HuH-7 (cell line): ENCODE measurements around the gene EIF4G1.
"Not testable (repeated sequence)": the region's sequence is repeated elsewhere in the genome, so short reads cannot be mapped to it uniquely, and the experiment has no call there.

Experiments
- DNase-seq: peaks from one replicate; pipeline ENCODE4 v3.0.0; 2011; ENCODE audit warnings: low spot score

The EIF4G1 gene

GRCh38 chr3:184335661-184336546 is 21.5 kb downstream of the EIF4G1 start:
- DNase-seq: peak; percentile 86

GRCh38 chr3:184336547-184337398 is 22.4 kb downstream of the EIF4G1 start:
- peak; percentile 79 for DNase-seq

- DNase-seq: no peak
These were observed 23.0 kb downstream of the EIF4G1 start, which contains the start of gene FAM131A for GRCh38 chr3:184337399-184337714. Gene FAM131A (plus strand): TSS chr3:184337600. CDS start chr3:184337631, 31 bp downstream.

- DNase-seq: no peak
These were observed 23.6 kb downstream of the EIF4G1 start for GRCh38 chr3:184337981-184338380.

DNA sequence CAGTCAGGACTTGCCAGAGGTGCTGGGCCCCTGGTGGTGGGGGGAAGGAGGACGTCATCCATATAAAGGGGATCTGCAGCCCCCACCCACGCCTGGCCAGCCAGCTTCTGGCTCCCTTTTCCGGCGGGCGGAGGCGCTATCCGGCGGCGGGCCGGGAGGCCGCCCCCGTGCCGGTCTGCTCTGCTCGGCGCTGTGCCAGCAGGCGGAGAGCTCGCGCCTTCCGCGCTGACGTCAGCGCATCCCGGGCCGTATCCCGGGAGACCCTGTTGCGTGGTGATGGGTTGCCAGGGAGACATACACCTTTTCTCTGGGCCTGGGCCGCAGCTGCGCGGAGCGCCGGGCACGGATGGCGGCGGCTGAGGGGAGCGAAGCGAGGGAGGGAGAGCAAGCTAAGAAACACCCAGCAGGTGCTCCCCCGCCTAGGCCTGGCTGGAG is 24.1 kb downstream of the EIF4G1 start:
- DNase-seq: no peak

GRCh38 chr3:184339001-184339400 is 24.6 kb downstream of the EIF4G1 start:
- no peak for DNase-seq

- DNase-seq: not testable (repeated sequence)
These were observed 25.2 kb downstream of the EIF4G1 start for GRCh38 chr3:184339451-184340135.

GRCh38 chr3:184341925-184342324 is 27.5 kb downstream of the EIF4G1 start:
- DNase-seq: no peak

DNA sequence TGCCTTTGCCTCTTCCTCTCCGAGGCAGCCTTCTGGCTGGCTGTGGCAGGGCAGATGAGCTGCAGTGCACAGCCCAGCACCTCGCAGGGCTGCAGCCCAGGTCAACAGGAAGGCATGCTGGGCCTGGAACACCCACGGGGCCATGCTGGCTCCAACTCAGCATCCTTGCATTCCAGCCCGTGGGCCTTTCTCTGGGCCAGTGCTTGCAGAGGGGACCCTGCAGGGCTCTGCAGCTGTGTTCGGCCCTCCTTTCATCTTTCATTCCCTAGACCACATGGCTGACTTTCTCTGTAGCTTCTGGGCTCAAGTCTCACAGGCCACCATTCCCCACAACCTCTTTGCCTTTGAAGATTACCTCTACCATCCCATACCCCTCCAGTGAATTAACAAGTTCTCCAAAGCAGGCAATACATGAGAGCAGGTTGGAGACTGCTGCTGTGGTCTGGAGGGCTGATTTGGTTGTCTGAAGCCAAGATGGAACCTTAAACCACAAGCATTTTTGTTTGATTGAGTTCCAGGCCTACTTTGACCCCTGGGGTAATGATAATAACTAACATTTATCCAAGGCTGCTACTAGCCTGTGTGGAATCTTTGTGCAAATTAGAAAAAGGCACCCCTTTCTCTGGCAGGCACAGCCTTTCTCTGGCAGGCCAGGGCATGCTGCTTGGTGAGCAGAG is 28.9 kb downstream of the EIF4G1 start:
- no peak for DNase-seq

DNA sequence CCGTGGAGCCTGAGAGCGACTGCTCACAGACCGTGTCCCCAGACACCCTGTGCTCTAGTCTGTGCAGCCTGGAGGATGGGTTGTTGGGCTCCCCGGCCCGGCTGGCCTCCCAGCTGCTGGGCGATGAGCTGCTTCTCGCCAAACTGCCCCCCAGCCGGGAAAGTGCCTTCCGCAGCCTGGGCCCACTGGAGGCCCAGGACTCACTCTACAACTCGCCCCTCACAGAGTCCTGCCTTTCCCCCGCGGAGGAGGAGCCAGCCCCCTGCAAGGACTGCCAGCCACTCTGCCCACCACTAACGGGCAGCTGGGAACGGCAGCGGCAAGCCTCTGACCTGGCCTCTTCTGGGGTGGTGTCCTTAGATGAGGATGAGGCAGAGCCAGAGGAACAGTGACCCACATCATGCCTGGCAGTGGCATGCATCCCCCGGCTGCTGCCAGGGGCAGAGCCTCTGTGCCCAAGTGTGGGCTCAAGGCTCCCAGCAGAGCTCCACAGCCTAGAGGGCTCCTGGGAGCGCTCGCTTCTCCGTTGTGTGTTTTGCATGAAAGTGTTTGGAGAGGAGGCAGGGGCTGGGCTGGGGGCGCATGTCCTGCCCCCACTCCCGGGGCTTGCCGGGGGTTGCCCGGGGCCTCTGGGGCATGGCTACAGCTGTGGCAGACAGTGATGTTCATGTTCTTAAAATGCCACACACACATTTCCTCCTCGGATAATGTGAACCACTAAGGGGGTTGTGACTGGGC is 30.3 kb downstream of the EIF4G1 start:
- DNase-seq: no peak

GRCh38 chr3:184345317-184346144 is 31.1 kb downstream of the EIF4G1 start:
- peak; percentile 95 for DNase-seq

- DNase-seq: no peak
These were observed 32.2 kb downstream of the EIF4G1 start for GRCh38 chr3:184346480-184347190.

- no peak for DNase-seq
These were observed 33.1 kb downstream of the EIF4G1 start for GRCh38 chr3:184347321-184348056.

- no peak for DNase-seq
These were observed 33.6 kb downstream of the EIF4G1 start for GRCh38 chr3:184348057-184348382.

DNA sequence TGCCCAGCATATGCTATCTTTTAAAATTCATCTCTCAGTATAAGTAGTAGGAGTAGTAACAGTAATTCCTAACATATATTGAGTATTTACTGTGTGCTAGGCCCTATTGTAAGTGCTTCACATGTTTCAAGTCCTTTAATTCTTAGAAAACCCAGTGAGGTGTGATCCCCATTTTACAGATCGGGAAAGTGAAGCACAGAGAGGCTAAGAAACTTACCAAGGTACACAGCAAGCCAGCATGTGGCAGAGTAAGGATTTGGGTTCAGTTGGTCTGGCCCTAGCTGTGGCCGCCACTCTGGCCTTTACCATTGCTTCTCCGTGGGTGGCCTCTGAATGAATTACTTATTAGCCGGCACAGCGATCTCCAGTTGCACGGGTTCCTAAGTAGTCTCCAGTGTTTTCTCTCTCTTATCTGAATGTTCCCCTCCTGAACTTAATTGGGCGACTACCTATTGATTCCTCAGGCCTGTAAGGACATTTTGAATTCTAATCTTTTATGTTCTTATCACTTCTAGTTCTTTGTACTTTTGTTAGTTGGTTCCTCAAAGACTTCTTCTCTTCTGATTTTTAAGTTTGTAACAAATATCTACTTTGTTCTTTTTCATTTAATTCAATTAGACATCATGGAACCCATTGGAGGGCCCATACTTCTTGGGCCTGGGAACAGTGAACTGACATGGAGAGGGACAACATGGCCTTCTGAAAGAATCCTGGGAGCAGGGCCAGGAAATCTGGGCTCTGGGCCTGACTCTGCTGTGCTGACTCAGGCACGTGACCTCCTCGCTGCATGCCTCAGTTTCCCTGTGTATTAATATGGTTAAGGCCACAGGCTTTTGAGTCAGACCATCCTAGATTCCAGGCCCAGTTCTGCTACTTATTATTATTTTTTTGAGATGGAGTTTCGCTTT is 35.4 kb downstream of the EIF4G1 start:
- no peak for DNase-seq

DNA sequence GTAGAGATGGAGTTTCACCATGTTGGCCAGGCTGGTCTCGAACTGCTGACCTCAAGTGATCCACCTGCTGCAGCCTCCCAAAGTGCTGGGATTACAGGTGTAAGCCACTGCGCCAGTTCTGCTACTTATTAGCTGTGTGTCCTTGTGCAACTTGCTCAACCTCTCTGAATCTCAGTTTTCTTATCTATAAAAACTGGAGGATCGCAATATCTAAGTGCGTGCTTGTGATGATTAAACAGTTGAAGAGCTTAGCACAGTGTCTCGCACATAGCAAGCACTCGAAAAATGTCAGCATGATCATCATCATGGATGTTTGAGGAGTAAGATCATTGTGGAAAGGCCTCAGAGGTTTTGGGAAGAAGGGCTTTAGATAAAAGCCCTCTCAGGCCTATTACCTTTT is 36.2 kb downstream of the EIF4G1 start:
- no peak for DNase-seq

DNA sequence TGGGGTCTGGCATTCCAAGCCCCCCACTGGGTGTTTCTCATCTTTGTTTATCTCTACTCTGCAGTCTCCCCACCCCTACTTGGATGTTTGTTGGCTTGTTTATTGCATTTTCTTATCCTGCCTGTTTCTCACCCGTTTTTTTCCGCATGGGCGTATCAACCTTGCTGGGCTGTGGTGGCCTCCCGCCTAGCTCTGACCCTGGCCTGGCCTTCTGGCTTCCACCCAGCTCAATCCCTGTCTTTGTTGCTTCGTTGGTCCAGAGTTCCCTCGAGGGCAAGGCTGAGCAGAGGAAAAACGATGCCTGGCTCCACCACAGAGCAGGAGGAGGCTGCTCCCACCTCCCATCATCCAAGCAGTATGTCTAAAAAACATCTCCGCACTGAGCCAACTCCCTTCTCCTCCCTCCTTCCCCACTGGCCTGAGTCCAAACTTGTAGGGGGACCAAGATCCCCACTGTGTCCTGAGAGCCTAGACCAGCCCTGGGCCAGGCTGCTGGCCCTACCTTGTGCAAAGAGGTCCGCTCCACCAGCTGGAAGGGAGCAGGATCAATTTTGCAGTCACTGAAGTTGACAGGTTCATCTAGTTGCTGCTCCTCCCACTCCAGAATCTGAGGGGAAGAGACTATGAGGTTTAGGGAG is 37.2 kb downstream of the EIF4G1 start:
- DNase-seq: no peak
